K562 (cell line): ENCODE measurements around the gene KCNK3. TPM values are rescaled to one million over a fixed set of nuclear protein-coding genes. Genes with fewer than 3 reads are reported as not detected.

ENCODE experiments used
- ATAC-seq: fragments of 200-7000 bp; cut with Tn5 transposase; 3 replicates; pipeline ENCODE4 v1.9.1; 2020; ENCODE audit warnings: moderate library complexity
- BruUV-seq: library from RNA; stranded (reverse); fragments of 400-500 nt; replicated peaks from 2 replicates; lab custom pipeline; 2021; lab: Mats Ljungman, UMichigan
- CTCF ChIA-PET: fragments of 300-600 bp; formaldehyde crosslinking; extraction: SDS; loops from one replicate; lab custom pipeline; 2021; ENCODE audit warnings: low intra/inter-chr PET ratio; lab: Yijun Ruan, JAX
- POLR2A ChIA-PET: fragments of 300-600, 350-650 bp; sonication (Branson Sonifier 250); formaldehyde crosslinking; extraction: SDS; loops from one replicate; lab custom pipeline; 2021; ENCODE audit warnings: antibody characterized with exemption, inconsistent platforms; lab: Yijun Ruan, JAX
- DNase-seq, 4 experiments: peaks; one replicate each; pipeline versions ENCODE4 v3.0.0 to v3.0.0-alpha.2; 2011 to 2018; ENCODE audit warnings: low spot score in 3 of 4, mixed read lengths in 3 of 4; ENCODE audit errors: extremely low read depth in 1 of 4
- FAIRE-seq: peaks from 2 replicates; lab custom pipeline; 2011; peaks lifted over from hg19 to GRCh38; lab: Jason Lieb, UNC
- H2AFZ ChIP-seq: 2 replicates; pipeline ENCODE4 v1.6.0; 2011; ENCODE audit warnings: low read depth, low read length, control low read depth, inconsistent platforms
- H3K27ac ChIP-seq: fragments of 200-600 bp; 3 replicates; pipeline ENCODE4 v1.8.0; 2011; ENCODE audit warnings: low read depth, mild to moderate bottlenecking, control low read depth, inconsistent platforms, low read length, moderate library complexity, mixed read lengths; ENCODE audit errors: extremely low read depth
- H3K27me3 ChIP-seq, 2 experiments: fragments of 300-600 bp in 1 of 2; 2 replicates in 1 of 2; 3 replicates in 1 of 2; pipeline versions ENCODE4 v1.6.0 to v1.8.0; 2011; ENCODE audit warnings: inconsistent platforms in 2 of 2, low read length in 2 of 2, mild to moderate bottlenecking in 1 of 2, mixed read lengths in 1 of 2, moderate library complexity in 1 of 2; ENCODE audit not compliant: control insufficient read depth in 2 of 2, insufficient read depth in 2 of 2
- H3K36me3 ChIP-seq: fragments of 300-600 bp; 3 replicates; pipeline ENCODE4 v1.8.0; 2011; ENCODE audit warnings: mild to moderate bottlenecking, low read length, inconsistent platforms; ENCODE audit not compliant: control insufficient read depth, insufficient read depth
- H3K4me1 ChIP-seq, 2 experiments: fragments of 200-600 bp in 1 of 2; replicated peaks in 1 of 2; 2 replicates in 1 of 2; 3 replicates in 1 of 2; pipeline versions ENCODE4 v1.5.1 to v1.8.0; 2011; ENCODE audit warnings: inconsistent platforms in 2 of 2, low read length in 2 of 2, mild to moderate bottlenecking in 1 of 2, mixed read lengths in 1 of 2, moderate library complexity in 1 of 2; ENCODE audit not compliant: control insufficient read depth in 2 of 2, insufficient read depth in 2 of 2
- H3K4me2 ChIP-seq: 2 replicates; pipeline ENCODE4 v1.6.1; 2011; ENCODE audit warnings: low read length, control low read depth, inconsistent platforms, mixed read lengths; ENCODE audit not compliant: insufficient read depth
- H3K4me3 ChIP-seq: fragments of 200-600 bp; sonication (generic), shearing (Covaris generic); 2 replicates; pipeline ENCODE4 v1.5.1; 2016; ENCODE audit warnings: control low read depth, inconsistent platforms
- H3K79me2 ChIP-seq: fragments of 200-600 bp; 3 replicates; pipeline ENCODE4 v1.8.0; 2011; ENCODE audit warnings: low read length, inconsistent platforms; ENCODE audit not compliant: control insufficient read depth, insufficient read depth
- H3K9ac ChIP-seq, 2 experiments: 2 replicates each; pipeline versions ENCODE4 v1.6.0 to v1.6.1; 2011; ENCODE audit warnings: low read depth in 2 of 2, low read length in 2 of 2, control low read depth in 1 of 2, inconsistent platforms in 1 of 2, mild to moderate bottlenecking in 1 of 2, mixed read lengths in 1 of 2; ENCODE audit not compliant: insufficient read depth in 1 of 2
- H3K9me1 ChIP-seq: one replicate; pipeline ENCODE4 v1.6.0; 2011; ENCODE audit warnings: inconsistent platforms, mild to moderate bottlenecking, low read length, moderate library complexity; ENCODE audit not compliant: control insufficient read depth, insufficient read depth
- H3K9me3 ChIP-seq: replicated peaks from 2 replicates; pipeline ENCODE4 v1.5.1; 2011; ENCODE audit warnings: low read depth, low read length, inconsistent platforms; ENCODE audit not compliant: control insufficient read depth, insufficient read depth
- H4K20me1 ChIP-seq: replicated peaks from 2 replicates; pipeline ENCODE4 v1.6.1; 2011; ENCODE audit warnings: low read length, inconsistent platforms, mixed read lengths; ENCODE audit not compliant: control insufficient read depth, insufficient read depth
- FOSL1 ChIP-seq: fragments of 200-800 bp; sonication (Bioruptor generic); conservative IDR thresholded peaks from 2 replicates; pipeline ENCODE4 v1.6.1; 2016; ENCODE audit warnings: missing genetic modification characterization, missing compliant biosample characterization
- NBN ChIP-seq: fragments of 450-650 bp; IDR thresholded peaks from 2 replicates; pipeline ENCODE4 v1.6.1; 2016; ENCODE audit warnings: low read depth, mild to moderate bottlenecking
- SMARCE1 ChIP-seq: fragments of 450-650 bp; IDR thresholded peaks from 2 replicates; pipeline ENCODE4 v1.7.1; 2016; ENCODE audit warnings: mild to moderate bottlenecking
- ZBTB40 ChIP-seq, 2 experiments: fragments of 450-650 bp in 1 of 2; sonication (generic) in 1 of 2; formaldehyde crosslinking in 1 of 2; IDR thresholded peaks; 2 replicates each; pipeline versions ENCODE4 v1.7.1 to v1.9.0; 2016 to 2022; ENCODE audit warnings: inconsistent platforms in 1 of 2, mild to moderate bottlenecking in 1 of 2, missing genetic modification reagents in 1 of 2
- ZNF740 ChIP-seq, 3 experiments: fragments of 200-800 bp in 1 of 3; sonication (Bioruptor generic) in 1 of 3; sonication (generic) in 1 of 3; formaldehyde crosslinking in 1 of 3; IDR thresholded peaks; 2 replicates each; pipeline versions ENCODE4 v1.6.1 to v1.8.0; 2016 to 2022; ENCODE audit warnings: mild to moderate bottlenecking in 2 of 3, missing compliant biosample characterization in 2 of 3, missing genetic modification characterization in 2 of 3, missing genetic modification reagents in 1 of 3
- ZNF79 ChIP-seq: fragments of 250-450 bp; sonication (Bioruptor Pico); IDR thresholded peaks from 2 replicates; pipeline ENCODE4 v1.4.0; 2020; ENCODE audit warnings: low read depth, mild to moderate bottlenecking, moderate library complexity
- WGBS: fragments of 100-300 bp; shearing (Covaris generic); methylation state at CpG from one replicate; pipeline ENCODE4 v1.1.6; 2016; ENCODE audit warnings: low coverage, mixed read lengths; ENCODE audit not compliant: insufficient coverage; ENCODE audit errors: missing lambda C conversion rate; 5-methylcytosine and 5-hydroxymethylcytosine counted together
- in situ Hi-C: fragments of 300-500 bp; cut with MboI; formaldehyde crosslinking; loops from 4 replicates; pipeline ENCODE4 v1.15.0; 2018; ENCODE audit warnings: inconsistent platforms, mixed read lengths
- intact Hi-C: fragments of 100-400 bp; cut with micrococcal nuclease; formaldehyde crosslinking; loops from 2 replicates; pipeline ENCODE4 v1.14.2; 2022
- polyA plus RNA-seq, 8 experiments: library from polyadenylated mRNA; depleted of rRNA in 4 of 8; stranded (reverse) in 5 of 8; unstranded in 3 of 8; fragments of >200 nt; fragmentation: Nextera tagmentation in 2 of 8; fragmentation: Illumina TruSeq in 1 of 8; extraction: Ambion mirVana in 2 of 8; extraction: Trizol in 1 of 8; gene quantifications; 2 replicates each; pipeline versions ENCODE4 v1.2.1 to v1.2.3, GENCODE V29; 2011 to 2014; ENCODE audit warnings: inconsistent platforms in 1 of 8, missing spikeins in 1 of 8
- total RNA-seq, 7 experiments: library from RNA; depleted of rRNA in 6 of 7; stranded (reverse); fragments of >200 nt in 6 of 7; fragmentation: Illumina TruSeq in 2 of 7; extraction: Trizol in 2 of 7; gene quantifications; 2 replicates each; pipeline versions ENCODE4 v1.2.1 to v1.2.3, GENCODE V29; 2011 to 2021; ENCODE audit warnings: low replicate concordance in 1 of 7

The KCNK3 gene
- total and polyA plus RNA-seq, 9 of the 15 experiments (the other 6 are each of a cell fraction or from before 2014, with no cell fraction given) = 0.01 to 0.20 (median 0.07) TPM; not detected in 5

GRCh38 chr2:26730549-26731344 lies 38.2 kb downstream of the KCNK3 start:
- 15% methylated on average over 19 of the region's 19 CpGs for WGBS
- DNase-seq = no peak
- TF ChIP-seq SMARCE1 = no peak
- no peak for TF ChIP-seq ZBTB40 (IDR thresholded peaks at IDR 0.05)
- no peak for TF ChIP-seq ZBTB40 (CRISPR knock-in tag; IDR thresholded peaks at IDR 0.05)
- TF ChIP-seq ZNF740 (CRISPR knock-in tag; IDR thresholded peaks at IDR 0.05) = peak; percentile 64; the same call in 1 of the 2 replicates
- no peak for TF ChIP-seq ZNF740 (tag; IDR thresholded peaks at IDR 0.05)
- TF ChIP-seq ZNF79 (CRISPR knock-in tag) = no peak
- TF ChIP-seq NBN = no peak
- no peak for TF ChIP-seq FOSL1 (tag)
- TF ChIP-seq, all 486 proteins: peak for 1
- Histone ChIP-seq H2AFZ (no peak overlapping the region), H3K4me2 (no peak overlapping the region), H3K36me3 (no peaks in the 10 kb centered on the region), H3K4me3 (no peak overlapping the region), H3K9me3 (no peaks in the 10 kb centered on the region), H3K4me1 (peaks cover 0 to 9% of the 10 kb centered on the region in 2 experiments; a peak in 2 of 5 replicates), H3K27ac (no peak overlapping the region), H3K79me2 (no peaks in the 10 kb centered on the region), H3K27me3 (peaks cover 5 to 31% of the 10 kb centered on the region in 2 experiments; a peak in 4 of 5 replicates), H4K20me1 (no peaks in the 10 kb centered on the region), H3K9ac (peak overlapping the region in 1 of 2 experiments; percentile 64; a peak in 1 of 4 replicates), H3K9me1 (no peaks in the 10 kb centered on the region)
- in situ Hi-C loops = no loop called here
- ChIA-PET CTCF (no interaction called here), POLR2A (interaction anchor here (1.5 kb wide), 1 partner anchor 10 kb away, joined by 4 read pairs; no protein-coding TSS in a partner anchor)
- no peak for FAIRE-seq
- intact Hi-C loops = no loop called here
- BruUV-seq = no TSS peak
- ATAC-seq = no peak
